ENCODE data around the gene GJC3. TPM values are rescaled to one million over a fixed set of nuclear protein-coding genes. Genes with fewer than 3 reads are reported as not detected.
"Not testable (repeated sequence)": the region's sequence is repeated elsewhere in the genome, so short reads cannot be mapped to it uniquely, and the experiment has no call there.

GJC3 gene
- total and polyA plus RNA-seq, 4 experiments from 2014 or later, result 0.23 to 0.94 (median 0.50) TPM

DNA sequence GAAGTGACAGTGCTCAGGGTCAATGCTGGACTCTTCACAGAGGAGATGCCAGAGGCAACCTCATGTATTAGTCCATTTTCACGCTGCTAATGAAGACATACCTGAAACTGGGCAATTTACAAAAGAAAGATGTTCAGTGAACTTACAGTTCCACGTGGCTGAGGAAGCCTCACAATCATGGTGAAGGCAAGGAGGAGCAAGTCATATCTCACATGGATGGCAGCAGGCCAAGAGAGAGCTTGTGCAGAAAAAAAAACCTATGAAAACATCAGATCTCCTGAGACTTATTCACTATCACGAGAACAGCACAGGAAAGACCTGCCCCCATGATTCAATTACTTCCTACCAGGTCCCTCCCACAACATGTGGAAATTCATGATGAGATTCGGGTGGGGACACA lies 5.6 kb upstream of the GJC3 start:
- H3K4me3 ChIP-seq (ENCODE audit: low read length in 2 of 2); CTCF ChIA-PET (ENCODE audit: partially characterized antibody): not testable (repeated sequence)

GRCh38 chr7:99930376-99930775 lies 956 bp upstream of the GJC3 start:
- H3K36me3 Mint-ChIP-seq, result no peaks in the 10 kb centered on the region
- DNase-seq, result no peak
- POLR2A ChIA-PET (ENCODE audit: partially characterized antibody), result no interaction called here
- H3K27ac Mint-ChIP-seq, result peak overlapping the region in 3 of 7 donors; percentile 24 to 49 (median 43)
- peak overlapping the region in 1 of 8 donors; percentile 36 for H3K4me3 Mint-ChIP-seq
- peaks cover 17 to 34% (median 27%) of the 10 kb centered on the region in 4 donors for H3K4me1 Mint-ChIP-seq
- H3K9me3 ChIP-seq (ENCODE audit: control insufficient read depth in 1 of 2, low read length in 2 of 2), result no peaks in the 10 kb centered on the region
- no peak overlapping the region for H3K4me3 ChIP-seq (ENCODE audit: low read length in 2 of 2)
- peaks cover 14 to 24% of the 10 kb centered on the region in 2 donors for H3K27me3 Mint-ChIP-seq
- H3K9me3 Mint-ChIP-seq, result no peaks in the 10 kb centered on the region
- H3K4me1 ChIP-seq (ENCODE audit: insufficient read depth, low read length), result peaks cover 16% of the 10 kb centered on the region
- intact Hi-C loops (cut with micrococcal nuclease), result no loop called here
- CTCF ChIA-PET (ENCODE audit: partially characterized antibody), result interaction anchor here (1.3 to 3.9 kb wide), 6 partner anchors 12 to 200 kb away, joined by 3 to 30 read pairs (median 7); partner anchors contain the start of gene TRIM4
- H3K27me3 ChIP-seq (ENCODE audit: insufficient read depth, low read length), result peaks cover 6% of the 10 kb centered on the region
- H3K36me3 ChIP-seq (ENCODE audit: insufficient read depth, low read length), result no peaks in the 10 kb centered on the region
- no peak overlapping the region for H3K27ac ChIP-seq (ENCODE audit: low read depth, low read length)

More for the DNA sequence above, 5.6 kb upstream of the GJC3 start:
- H3K9me3 Mint-ChIP-seq, result peaks cover 3 to 13% (median 7%) of the 10 kb centered on the region in 8 donors
- H3K4me1 ChIP-seq (ENCODE audit: insufficient read depth, low read length); H3K36me3 ChIP-seq (ENCODE audit: insufficient read depth, low read length); H3K27me3 ChIP-seq (ENCODE audit: insufficient read depth, low read length); H3K4me3 Mint-ChIP-seq; POLR2A ChIA-PET (ENCODE audit: partially characterized antibody); DNase-seq; intact Hi-C loops (cut with micrococcal nuclease); H3K36me3 Mint-ChIP-seq; H3K27ac ChIP-seq (ENCODE audit: low read depth, low read length); H3K9me3 ChIP-seq (ENCODE audit: control insufficient read depth in 1 of 2, low read length in 2 of 2): not testable (repeated sequence)
- peaks cover 5 to 16% (median 8%) of the 10 kb centered on the region in 4 donors for H3K4me1 Mint-ChIP-seq
- peak overlapping the region in 2 of 7 donors; percentile 38 to 74 for H3K27ac Mint-ChIP-seq
- peaks cover 7 to 21% of the 10 kb centered on the region in 2 donors for H3K27me3 Mint-ChIP-seq

- Histone ChIP-seq H3K36me3 (ENCODE audit: insufficient read depth, low read length) (no peaks in the 10 kb centered on the region), H3K9me3 (ENCODE audit: control insufficient read depth in 1 of 2, low read length in 2 of 2) (no peaks in the 10 kb centered on the region), H3K27me3 (ENCODE audit: insufficient read depth, low read length) (peaks cover 6% of the 10 kb centered on the region), H3K27ac (ENCODE audit: low read depth, low read length) (no peak overlapping the region), H3K4me1 (ENCODE audit: insufficient read depth, low read length) (peaks cover 16% of the 10 kb centered on the region), H3K4me3 (ENCODE audit: low read length in 2 of 2) (peak overlapping the region in 1 of 2 donors; percentile 38)
- Mint-ChIP-seq H3K9me3 (no peaks in the 10 kb centered on the region), H3K4me3 (peak overlapping the region; percentile 53 to 88 (median 78)), H3K27ac (peak overlapping the region in 6 of 7 donors; percentile 14 to 70 (median 36)), H3K27me3 (peaks cover 12 to 17% of the 10 kb centered on the region in 2 donors), H3K36me3 (no peaks in the 10 kb centered on the region), H3K4me1 (peaks cover 13 to 32% (median 23%) of the 10 kb centered on the region in 4 donors)
- ChIA-PET POLR2A (ENCODE audit: partially characterized antibody) (interaction anchor here (1.0 to 1.8 kb wide), 4 partner anchors 10 to 173 kb away, joined by 4 to 25 read pairs (median 6); partner anchors contain the start of genes AP4M1 and TRIM4), CTCF (ENCODE audit: partially characterized antibody) (interaction anchor here (0.6 to 3.9 kb wide), 12 partner anchors 11 to 201 kb away, joined by 3 to 30 read pairs (median 4); partner anchors contain the start of gene TRIM4)
- intact Hi-C loops (cut with micrococcal nuclease), result no loop called here
- no peak for DNase-seq
Measured at GRCh38 chr7:99929730-99930053, 272 bp upstream of the GJC3 start.

- H3K4me3 Mint-ChIP-seq, result peak overlapping the region in 6 of 8 donors; percentile 6 to 88 (median 74)
- POLR2A ChIA-PET (ENCODE audit: partially characterized antibody), result interaction anchor here (1.8 kb wide), 1 partner anchor 9 kb away, joined by 25 read pairs; the partner anchor contains the start of gene TRIM4
- intact Hi-C loops (cut with micrococcal nuclease), result no loop called here
Measured at GRCh38 chr7:99928188-99928587, 1.2 kb downstream of the GJC3 start.

GRCh38 chr7:99927536-99927935 lies 1.9 kb downstream of the GJC3 start:
- Mint-ChIP-seq H3K4me1 (peaks cover 13 to 32% (median 23%) of the 10 kb centered on the region in 4 donors), H3K27ac (no peak overlapping the region), H3K36me3 (no peaks in the 10 kb centered on the region), H3K27me3 (peaks cover 11 to 15% of the 10 kb centered on the region in 2 donors), H3K4me3 (peak overlapping the region in 1 of 8 donors; percentile 10), H3K9me3 (no peaks in the 10 kb centered on the region)
- Histone ChIP-seq H3K9me3 (ENCODE audit: control insufficient read depth in 1 of 2, low read length in 2 of 2) (no peaks in the 10 kb centered on the region), H3K4me3 (ENCODE audit: low read length in 2 of 2) (no peak overlapping the region), H3K4me1 (ENCODE audit: insufficient read depth, low read length) (peaks cover 16% of the 10 kb centered on the region), H3K27me3 (ENCODE audit: insufficient read depth, low read length) (peaks cover 6% of the 10 kb centered on the region), H3K36me3 (ENCODE audit: insufficient read depth, low read length) (no peaks in the 10 kb centered on the region), H3K27ac (ENCODE audit: low read depth, low read length) (no peak overlapping the region)
- POLR2A ChIA-PET (ENCODE audit: partially characterized antibody), result no interaction called here
- no peak for DNase-seq
- intact Hi-C loops (cut with micrococcal nuclease), result no loop called here
- CTCF ChIA-PET (ENCODE audit: partially characterized antibody), result interaction anchor here (0.6 to 3.9 kb wide), 3 partner anchors 9 to 75 kb away, joined by 3 to 30 read pairs (median 21); partner anchors contain the start of gene TRIM4

More at GRCh38 chr7:99928188-99928587, 1.2 kb downstream of the GJC3 start:
- Mint-ChIP-seq H3K27me3 (peaks cover 11 to 15% of the 10 kb centered on the region in 2 donors), H3K4me1 (peaks cover 13 to 32% (median 23%) of the 10 kb centered on the region in 4 donors), H3K27ac (no peak overlapping the region), H3K9me3 (no peaks in the 10 kb centered on the region), H3K36me3 (no peaks in the 10 kb centered on the region)
- H3K4me3 ChIP-seq (ENCODE audit: low read length in 2 of 2), result no peak overlapping the region
- no peak for DNase-seq
- H3K27me3 ChIP-seq (ENCODE audit: insufficient read depth, low read length), result peaks cover 6% of the 10 kb centered on the region
- H3K27ac ChIP-seq (ENCODE audit: low read depth, low read length), result no peak overlapping the region
- no peaks in the 10 kb centered on the region for H3K36me3 ChIP-seq (ENCODE audit: insufficient read depth, low read length)
- CTCF ChIA-PET (ENCODE audit: partially characterized antibody), result interaction anchor here (1.0 to 3.9 kb wide), 5 partner anchors 10 to 203 kb away, joined by 3 to 30 read pairs (median 5); partner anchors contain the start of gene TRIM4
- no peaks in the 10 kb centered on the region for H3K9me3 ChIP-seq (ENCODE audit: control insufficient read depth in 1 of 2, low read length in 2 of 2)
- H3K4me1 ChIP-seq (ENCODE audit: insufficient read depth, low read length), result peaks cover 16% of the 10 kb centered on the region

DNA sequence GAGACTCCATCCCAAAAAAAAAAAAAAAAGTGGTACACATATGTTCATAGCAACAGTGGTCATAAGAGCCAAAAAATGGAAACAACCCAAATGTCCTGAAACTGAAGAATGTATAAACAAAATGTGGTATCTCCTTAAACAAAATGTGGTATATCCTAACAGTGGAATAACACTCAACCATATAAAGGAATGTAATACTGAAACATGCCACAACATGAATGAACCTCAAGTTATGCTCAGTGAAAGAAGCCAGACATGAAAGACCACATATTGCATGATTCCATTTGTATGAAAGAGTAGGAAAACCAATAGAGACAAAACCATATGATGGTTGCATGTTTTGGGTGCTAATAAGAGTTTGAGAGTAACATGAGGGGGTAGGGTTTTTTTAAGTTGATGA lies 3.1 kb downstream of the GJC3 start:
- H3K27me3 Mint-ChIP-seq, result peaks cover 11 to 14% of the 10 kb centered on the region in 2 donors
- no peaks in the 10 kb centered on the region for H3K36me3 ChIP-seq (ENCODE audit: insufficient read depth, low read length)
- H3K4me3 Mint-ChIP-seq, result no peak overlapping the region
- H3K9me3 Mint-ChIP-seq, result no peaks in the 10 kb centered on the region
- no peak for DNase-seq
- intact Hi-C loops (cut with micrococcal nuclease), result no loop called here
- H3K4me1 Mint-ChIP-seq, result peaks cover 13 to 32% (median 23%) of the 10 kb centered on the region in 4 donors
- H3K27me3 ChIP-seq (ENCODE audit: insufficient read depth, low read length), result peaks cover 6% of the 10 kb centered on the region
- no peak overlapping the region for H3K27ac ChIP-seq (ENCODE audit: low read depth, low read length)
- H3K9me3 ChIP-seq (ENCODE audit: control insufficient read depth in 1 of 2, low read length in 2 of 2), result no peaks in the 10 kb centered on the region
- H3K36me3 Mint-ChIP-seq, result no peaks in the 10 kb centered on the region
- peaks cover 16% of the 10 kb centered on the region for H3K4me1 ChIP-seq (ENCODE audit: insufficient read depth, low read length)
- ChIA-PET CTCF (ENCODE audit: partially characterized antibody) (no interaction called here), POLR2A (ENCODE audit: partially characterized antibody) (no interaction called here)
- H3K27ac Mint-ChIP-seq, result no peak overlapping the region
- H3K4me3 ChIP-seq (ENCODE audit: low read length in 2 of 2), result no peak overlapping the region

DNA sequence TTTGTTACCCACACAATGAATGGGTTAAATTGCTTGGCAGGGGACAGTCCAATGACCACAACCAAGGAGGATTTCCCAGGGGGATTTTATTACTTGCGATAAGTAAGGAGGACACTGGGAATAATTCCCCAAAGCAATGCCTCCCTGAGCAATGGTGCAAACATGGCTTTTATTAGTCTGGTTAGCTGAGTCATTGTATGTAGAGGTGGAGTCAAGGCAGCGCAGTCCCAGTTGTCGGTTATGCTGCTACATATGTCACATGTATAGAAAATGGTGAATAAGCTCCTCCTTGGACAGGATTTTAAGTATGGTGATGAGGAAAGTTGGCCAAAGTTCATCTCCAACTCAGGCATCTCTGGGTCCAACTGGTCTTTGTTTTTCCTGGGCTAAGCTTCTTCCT lies 6.2 kb downstream of the GJC3 start:
- Histone ChIP-seq H3K9me3 (ENCODE audit: control insufficient read depth in 1 of 2, low read length in 2 of 2) (no peaks in the 10 kb centered on the region), H3K27ac (ENCODE audit: low read depth, low read length) (no peak overlapping the region), H3K4me3 (ENCODE audit: low read length in 2 of 2) (no peak overlapping the region), H3K27me3 (ENCODE audit: insufficient read depth, low read length) (peaks cover 6% of the 10 kb centered on the region), H3K4me1 (ENCODE audit: insufficient read depth, low read length) (peaks cover 15% of the 10 kb centered on the region), H3K36me3 (ENCODE audit: insufficient read depth, low read length) (no peaks in the 10 kb centered on the region)
- CTCF ChIA-PET (ENCODE audit: partially characterized antibody), result interaction anchor here (0.6 to 14.5 kb wide), 5 partner anchors 9 to 69 kb away, joined by 3 to 268 read pairs (median 4); no protein-coding TSS in a partner anchor
- no peaks in the 10 kb centered on the region for H3K9me3 Mint-ChIP-seq
- POLR2A ChIA-PET (ENCODE audit: partially characterized antibody), result interaction anchor here (0.7 kb wide), 1 partner anchor 41 kb away, joined by 3 read pairs; no protein-coding TSS in a partner anchor
- H3K27ac Mint-ChIP-seq, result no peak overlapping the region
- no peak overlapping the region for H3K4me3 Mint-ChIP-seq
- peaks cover 11% of the 10 kb centered on the region in 2 donors for H3K27me3 Mint-ChIP-seq
- no peak for DNase-seq
- intact Hi-C loops (cut with micrococcal nuclease), result no loop called here
- H3K36me3 Mint-ChIP-seq, result peaks cover 0 to 10% of the 10 kb centered on the region in 2 donors
- peaks cover 13 to 26% (median 19%) of the 10 kb centered on the region in 4 donors for H3K4me1 Mint-ChIP-seq

Data from CD4-positive, alpha-beta memory T cell (primary cell).